Activated CD4-positive, CD25-positive, alpha-beta regulatory T cell treated with anti-CD3 and anti-CD28 coated beads, Interleukin-2, amount 50 U/mL, for 24 hours (primary cell): ENCODE results near the gene GAK.

Experiments
- ATAC-seq, 2 donors: fragments of 150-1000 bp; cut with Tn5 transposase; one replicate each; pipeline ENCODE4 v1.10.0; 2021; ENCODE audit warnings: mild to moderate bottlenecking in 1 of 2, moderate library complexity in 1 of 2

Gene GAK

DNA sequence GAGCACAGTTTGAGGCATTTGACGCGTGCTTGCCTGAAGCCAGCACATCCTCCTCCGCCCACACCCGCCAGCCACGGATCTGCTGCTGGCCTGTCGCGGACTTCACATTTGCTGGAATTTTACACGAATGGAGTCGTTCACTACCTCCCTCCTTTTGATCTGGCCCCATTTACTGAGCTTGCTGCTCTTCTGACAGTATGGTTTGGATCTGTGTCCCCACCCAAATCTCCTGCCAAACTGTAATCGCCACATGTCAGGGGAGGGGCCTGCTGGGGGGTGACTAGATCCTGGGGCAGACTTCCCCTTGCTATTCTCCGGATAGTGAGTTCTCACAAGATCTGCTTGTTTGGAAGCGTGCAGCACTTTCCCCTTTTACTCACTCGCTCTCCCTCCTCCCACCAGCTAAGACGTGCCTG is 86.3 kb downstream of the GAK start:
- no peak for ATAC-seq

- no peak for ATAC-seq
These were observed 86.8 kb downstream of the GAK start for GRCh38 chr4:845233-845835.

DNA sequence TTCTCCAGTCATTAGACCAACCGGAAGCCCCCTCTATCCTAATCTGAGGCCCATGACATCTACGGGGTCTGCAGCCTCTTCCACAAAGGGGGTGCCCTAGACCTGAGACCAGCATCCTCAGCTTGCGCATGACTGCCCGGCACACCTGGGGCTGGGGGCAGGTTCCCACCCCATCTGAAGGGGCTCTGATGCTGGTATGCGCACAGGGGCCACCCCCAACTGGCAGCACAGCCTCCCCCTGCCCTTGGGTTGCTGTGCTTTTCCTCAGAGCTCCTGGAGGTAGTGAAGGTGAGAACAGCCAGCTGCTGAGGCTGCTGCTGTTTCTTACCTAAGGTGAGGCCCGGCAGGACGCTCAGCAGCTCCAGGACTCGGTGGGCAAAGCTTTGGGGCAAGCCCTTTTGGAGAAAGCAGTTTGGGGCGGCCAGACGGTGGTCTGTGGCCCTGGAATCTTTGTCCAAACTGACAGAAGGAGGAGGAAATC is 87.3 kb downstream of the GAK start:
- no peak for ATAC-seq

- ATAC-seq, result peak in 1 of 2 donors; percentile 60
These were observed 92.3 kb downstream of the GAK start for GRCh38 chr4:839675-840443.

GRCh38 chr4:837772-838171 is 94.3 kb downstream of the GAK start:
- ATAC-seq, result no peak

- ATAC-seq, result no peak
These were observed 95.3 kb downstream of the GAK start for GRCh38 chr4:836750-837301.

DNA sequence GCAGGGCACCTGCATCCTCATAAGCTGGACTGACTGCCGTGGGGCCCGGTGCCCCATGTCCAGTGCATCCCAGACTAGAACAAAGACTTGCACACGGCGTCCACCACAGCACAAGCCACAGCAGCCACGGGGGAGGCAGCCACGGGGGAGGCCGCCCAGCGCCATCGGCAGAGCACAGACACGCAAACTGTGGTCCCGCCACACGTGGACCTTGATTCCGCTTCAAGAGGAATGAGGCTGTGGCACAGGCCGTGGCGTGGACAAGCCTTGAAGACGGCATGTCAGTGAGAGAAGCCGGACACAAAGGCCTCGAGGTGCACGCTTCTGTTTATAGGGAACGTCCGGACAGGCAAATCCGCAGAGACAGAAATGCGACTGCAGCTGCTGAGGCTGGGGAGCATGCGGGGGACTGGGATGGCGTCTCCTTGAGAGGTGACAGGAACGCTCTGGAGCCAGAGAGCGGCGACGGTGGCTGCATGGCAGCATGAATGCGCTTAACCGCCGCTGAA is 96.1 kb downstream of the GAK start:
- ATAC-seq, result no peak

- no peak for ATAC-seq
These were observed 96.7 kb downstream of the GAK start for GRCh38 chr4:835148-836002.

DNA sequence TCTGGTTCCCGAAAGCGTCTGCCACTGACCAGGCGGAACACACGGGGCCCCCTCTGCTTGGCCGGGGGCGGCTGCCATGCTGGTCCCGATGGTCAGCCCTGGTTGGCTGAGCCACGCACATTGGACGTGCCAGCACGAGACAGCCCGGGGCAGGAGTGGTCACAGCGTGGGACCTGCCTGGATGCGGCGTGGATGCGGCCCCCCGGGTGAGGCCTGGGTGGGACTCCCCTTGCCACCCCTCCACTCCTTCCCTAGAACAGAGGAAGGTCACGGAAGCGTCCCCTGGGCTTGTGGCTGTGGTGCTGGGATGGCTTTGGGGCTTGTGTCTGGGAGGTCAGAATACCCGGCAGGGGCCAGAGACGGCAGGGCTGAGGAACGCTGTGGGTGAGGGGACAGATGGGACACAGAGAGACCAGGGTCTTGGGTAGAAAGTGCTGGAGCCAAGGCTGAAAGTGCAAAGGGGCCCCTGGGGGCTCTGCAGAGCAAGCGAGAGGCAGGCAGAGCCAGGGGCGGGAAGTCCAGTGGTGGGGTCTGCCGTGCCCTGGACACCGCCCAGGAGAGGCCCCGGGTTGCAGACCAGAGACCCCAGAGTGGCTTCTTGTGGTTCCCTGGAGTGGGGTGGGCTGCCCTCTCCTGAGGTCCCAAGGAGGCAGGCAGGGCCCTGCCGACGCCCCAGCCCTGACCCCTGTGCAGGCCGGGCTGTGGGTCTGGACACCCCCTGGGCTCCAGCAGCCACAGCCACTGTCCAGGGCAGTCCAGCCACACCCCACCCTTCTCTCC is 97.6 kb downstream of the GAK start:
- ATAC-seq, result no peak

GRCh38 chr4:833731-834367 is 98.3 kb downstream of the GAK start:
- ATAC-seq, result no peak

GRCh38 chr4:833156-833555 is 99.0 kb downstream of the GAK start:
- ATAC-seq, result no peak

DNA sequence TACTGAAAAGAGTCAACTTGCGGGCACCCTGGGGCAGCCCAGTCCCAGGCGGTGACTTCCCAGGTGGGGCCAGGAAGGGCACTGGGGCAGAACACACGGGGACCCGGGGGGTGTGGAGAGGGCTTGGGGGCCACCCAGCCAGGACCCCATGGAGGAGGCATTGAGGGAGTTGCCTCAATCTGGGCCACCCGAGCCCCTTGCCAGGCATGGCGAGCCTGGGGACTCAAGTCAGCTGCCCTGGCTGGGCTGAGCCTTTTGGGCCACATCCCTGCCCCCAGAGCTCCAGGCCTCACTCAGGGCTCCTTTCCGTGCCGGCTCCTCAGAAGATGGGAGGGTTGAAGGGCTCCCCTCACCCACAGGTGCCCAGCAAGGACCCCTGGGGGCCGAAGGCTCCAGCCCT is 99.6 kb downstream of the GAK start:
- ATAC-seq, result no peak

DNA sequence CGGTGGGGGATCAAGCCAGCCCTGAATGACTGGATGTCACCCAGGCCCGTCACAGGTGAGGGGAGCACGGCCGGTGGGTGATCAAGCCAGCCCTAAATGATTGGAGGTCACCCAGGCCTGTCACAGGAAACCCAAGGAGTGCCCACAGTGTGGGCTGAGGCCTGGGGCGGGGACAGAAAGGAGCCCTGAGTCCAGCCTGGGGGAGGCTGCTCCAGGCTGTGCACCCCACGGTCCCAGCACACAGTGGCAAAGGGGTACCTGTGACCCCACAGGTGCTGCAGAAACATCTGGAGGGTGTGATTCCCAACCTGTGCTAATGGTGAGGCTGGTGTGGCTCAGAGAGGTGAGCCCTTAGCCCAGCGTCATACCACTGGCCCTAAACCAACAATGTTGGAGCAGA is 100.0 kb downstream of the GAK start:
- ATAC-seq, result no peak

DNA sequence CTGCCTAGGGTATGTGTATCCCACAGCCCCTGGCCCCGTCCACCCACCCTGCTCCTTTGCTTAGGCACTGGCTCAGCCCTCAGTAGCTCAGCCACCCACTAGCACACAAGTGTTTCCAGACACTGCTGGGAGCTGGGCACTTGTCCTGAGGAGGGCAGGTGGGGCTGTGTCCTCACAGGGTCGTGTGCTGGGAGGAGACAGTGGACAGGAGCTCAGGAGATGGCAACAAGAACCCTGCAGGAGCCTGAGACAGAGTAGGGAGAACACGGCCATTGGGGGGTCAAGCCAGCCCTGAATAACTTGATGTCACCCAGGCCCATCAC is 100.7 kb downstream of the GAK start:
- no peak for ATAC-seq

DNA sequence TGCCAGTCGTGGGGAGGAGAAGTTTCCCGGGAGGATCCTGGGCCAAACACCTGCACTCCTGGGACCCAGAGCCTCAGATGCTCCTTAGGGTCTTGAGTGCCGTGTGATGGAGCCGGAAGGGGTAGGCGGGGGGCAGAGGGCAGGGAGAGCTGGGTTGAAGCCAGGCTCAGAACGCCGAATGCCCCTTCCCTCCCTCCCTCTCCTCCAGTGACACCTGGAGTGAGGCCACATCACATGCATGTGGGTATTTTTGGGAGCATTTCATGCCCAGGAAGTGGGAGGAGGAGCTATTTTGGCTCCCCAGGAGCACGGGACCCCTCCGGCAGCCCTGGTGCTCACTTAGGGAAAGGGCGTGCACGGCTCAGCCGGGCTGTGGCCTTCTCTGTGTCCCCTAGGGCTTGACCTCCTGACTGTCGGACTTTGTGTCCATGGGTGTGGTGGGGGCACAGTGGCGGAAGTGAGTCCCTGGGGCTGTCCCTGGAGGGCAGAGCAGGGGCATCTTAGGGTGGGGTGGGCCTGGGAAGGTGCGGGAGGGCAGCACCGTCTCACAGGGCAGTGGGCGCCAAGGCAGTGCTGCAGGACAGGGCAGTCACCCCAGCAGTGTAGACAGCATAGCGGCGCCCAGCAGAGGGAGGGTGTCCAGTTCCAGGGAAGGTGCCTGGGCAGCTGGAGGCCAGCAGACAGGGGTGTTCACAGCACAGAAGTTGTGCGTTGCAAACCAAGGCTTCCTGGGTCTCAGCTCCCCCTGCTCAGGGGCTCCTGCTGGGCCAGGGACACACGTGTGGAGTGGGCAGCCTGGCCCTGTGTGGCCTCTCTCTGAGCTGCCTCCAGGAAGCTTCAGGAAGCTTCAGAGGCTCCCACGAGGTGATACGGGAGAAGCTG is 101.3 kb downstream of the GAK start:
- no peak for ATAC-seq

DNA sequence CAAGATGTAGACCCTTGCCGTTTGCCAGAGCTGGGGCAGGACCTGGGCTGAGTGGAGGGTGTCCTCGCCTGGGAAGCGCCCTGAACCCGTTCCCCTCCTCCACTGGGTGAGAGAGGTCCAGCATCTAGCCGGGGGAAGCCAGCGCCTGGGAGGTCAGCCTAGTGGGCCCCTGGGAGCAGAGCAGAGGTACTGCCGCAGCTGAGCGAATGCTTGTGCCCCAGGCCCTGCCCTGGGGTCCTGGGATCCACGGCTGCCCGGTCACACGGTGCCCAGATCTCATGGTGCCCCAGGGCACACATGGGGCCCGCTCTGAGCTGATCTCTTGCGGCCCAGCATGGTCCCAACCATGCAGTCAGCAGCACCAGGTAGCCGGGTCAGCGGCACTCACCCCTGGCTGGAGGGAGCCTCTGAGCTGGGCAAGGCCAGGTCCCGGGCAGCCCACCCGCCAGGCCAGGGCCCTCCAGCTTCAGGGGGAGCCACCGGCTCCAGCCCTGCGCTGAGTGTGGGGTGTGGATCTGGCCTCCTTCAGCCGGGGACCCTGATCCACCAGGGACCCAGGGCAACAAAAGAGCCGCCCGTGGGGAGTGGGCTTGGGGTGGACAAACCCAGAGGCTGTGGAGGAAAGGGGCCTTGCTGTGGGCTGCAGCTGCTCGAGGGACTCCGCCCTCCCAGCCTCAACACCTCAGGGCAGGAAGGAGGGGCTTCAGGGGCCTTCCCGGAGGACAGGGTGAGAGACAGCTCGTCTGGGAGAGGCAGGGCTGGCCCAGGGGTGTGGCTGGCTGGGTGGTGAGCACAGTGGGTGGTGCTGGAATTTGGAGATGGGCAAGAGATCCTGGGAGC is 102.1 kb downstream of the GAK start:
- ATAC-seq, result no peak

DNA sequence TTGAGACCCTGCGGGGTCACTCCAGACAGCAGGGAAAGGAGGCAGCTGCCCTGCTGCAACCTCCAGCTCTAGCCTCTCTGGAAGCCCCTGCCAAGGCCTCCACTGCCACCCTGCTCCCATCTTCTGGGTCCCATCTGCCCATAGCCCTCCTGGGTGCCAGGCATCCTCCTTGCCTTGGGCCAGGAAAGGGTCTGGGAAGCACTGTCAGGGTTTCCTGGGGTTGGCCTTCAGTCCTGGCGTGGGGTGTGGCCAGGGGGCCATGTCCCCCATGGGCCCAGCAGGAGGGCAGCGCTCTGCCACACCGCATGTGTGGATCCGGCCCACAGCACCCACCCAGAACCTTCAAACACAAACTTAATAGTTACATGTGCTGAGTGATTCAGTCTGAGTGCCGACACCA is 102.8 kb downstream of the GAK start:
- no peak for ATAC-seq

DNA sequence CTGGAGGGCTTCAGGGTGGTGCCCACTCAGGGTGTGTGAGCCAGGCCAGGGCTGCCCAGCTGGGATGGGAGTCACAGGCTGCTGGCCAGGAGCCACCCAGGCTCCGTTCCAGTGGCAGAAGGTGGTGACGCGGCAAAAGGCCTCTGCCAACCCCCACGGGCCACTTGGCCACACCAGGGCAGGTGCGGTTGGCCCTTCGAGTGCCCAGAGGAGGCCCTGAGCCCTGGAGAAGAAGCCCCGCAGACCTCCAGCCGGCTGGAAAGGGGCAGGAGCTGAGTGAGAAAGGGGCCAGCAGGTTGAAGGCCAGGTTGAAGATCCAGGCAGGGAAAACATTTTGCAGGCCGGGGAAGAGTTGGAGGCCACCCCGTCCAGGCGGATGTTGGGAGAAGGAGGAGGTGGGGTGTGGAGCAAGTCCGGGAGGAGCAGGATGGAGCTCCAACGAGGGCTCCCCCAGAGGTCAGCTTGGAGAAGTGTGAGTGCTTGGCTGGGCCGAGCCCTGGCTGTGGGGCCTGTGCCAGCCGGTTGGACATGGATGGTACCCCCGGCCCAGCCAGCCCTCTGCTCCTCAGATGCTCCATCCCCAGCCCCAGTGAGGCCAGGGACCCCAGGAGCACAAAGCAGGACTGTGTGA is 103.4 kb downstream of the GAK start:
- no peak for ATAC-seq
